AG20443 (cell line): ENCODE data around the gene GRM4.
A peak's percentile ranks its signal among the peaks of the same experiment; 100 is the strongest.
"Not testable (repeated sequence)": the region's sequence is repeated elsewhere in the genome, so short reads cannot be mapped to it uniquely, and the experiment has no call there.

Experiments
- DNase-seq: peaks from one replicate; pipeline ENCODE4 v3.0.0; 2012; ENCODE audit warnings: low spot score, mixed read lengths

Gene GRM4

DNA sequence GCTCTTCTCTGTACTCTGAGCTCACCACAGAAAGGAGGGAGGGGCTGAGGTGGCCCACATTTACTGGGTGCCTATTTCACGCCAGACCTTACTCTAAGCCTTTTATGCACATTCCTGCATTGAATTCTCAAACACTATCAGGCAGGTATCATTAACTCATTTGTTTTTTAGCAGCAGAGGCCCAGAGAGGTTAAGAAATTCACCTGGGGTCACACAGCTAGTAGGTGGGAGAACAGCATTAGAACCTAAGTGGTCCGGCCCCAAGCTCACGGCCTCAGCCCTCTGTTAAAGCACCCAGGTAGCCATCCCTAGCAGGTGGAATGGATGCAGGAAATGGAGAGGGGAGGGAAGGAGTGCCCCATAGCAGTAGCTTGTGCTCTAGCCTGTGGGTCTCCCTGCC, 84.5 kb downstream of the GRM4 start:
- DNase-seq: no peak

- no peak for DNase-seq
These were observed 86.0 kb downstream of the GRM4 start for GRCh38 chr6:34059914-34060313.

- DNase-seq: peak; percentile 69
These were observed 86.7 kb downstream of the GRM4 start for GRCh38 chr6:34059136-34059731.

GRCh38 chr6:34057790-34058189, 88.1 kb downstream of the GRM4 start:
- DNase-seq: no peak

- DNase-seq: no peak
These were observed 88.7 kb downstream of the GRM4 start for GRCh38 chr6:34057191-34057590.

GRCh38 chr6:34056305-34057108, 89.4 kb downstream of the GRM4 start:
- DNase-seq: peak; percentile 84

DNA sequence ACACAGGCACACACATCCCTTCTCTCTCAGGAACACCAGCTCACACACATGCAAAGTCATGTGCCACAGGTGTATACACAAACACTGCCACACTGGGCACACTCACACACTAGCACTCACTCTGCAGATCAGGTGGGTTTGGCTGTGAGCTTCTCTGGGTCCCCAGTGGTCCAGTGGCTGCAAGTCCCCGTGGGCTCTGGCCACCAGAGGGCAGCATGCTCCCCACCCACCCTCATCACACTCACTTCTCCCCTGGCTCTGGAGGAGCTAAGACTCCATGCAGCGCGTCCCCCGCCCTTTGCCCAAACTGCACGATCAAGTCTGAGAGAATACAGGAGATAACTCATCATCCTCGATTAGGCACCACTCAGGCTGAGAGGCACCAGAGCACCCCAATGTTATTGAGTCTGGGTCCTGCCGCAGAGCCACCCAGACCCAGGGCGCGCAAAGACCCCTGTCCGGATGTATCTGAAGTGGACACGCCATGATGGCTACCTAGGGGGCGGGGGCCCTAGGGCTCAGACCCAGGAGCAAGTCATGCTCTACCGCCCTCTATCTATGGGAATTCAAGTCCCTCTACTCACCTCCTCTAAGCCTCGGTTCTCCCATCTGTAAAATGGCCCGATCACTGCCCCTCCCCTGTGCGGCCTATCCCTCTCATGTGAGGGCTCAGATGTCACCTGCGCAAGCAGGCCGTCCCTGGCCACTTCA, 90.5 kb downstream of the GRM4 start:
- DNase-seq: peak; percentile 76

DNA sequence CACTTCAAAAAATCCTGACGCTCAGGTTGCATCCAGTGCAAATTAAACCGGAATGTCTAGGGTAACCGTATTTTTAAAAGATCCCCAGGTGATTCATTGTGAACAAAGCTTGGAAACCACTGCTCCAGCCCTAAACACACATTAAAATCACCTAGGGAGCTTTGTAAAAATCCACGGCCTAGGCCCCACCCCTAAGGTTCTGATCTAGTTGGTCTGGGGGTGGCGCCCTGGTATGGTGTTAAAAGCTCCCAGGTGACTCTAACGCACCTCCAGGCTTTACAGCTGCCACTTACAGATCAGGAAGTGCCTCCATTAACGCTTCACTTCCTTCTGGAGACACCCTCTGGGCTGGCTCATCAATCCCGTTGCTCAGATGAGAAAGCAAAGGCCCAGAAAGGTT, 92.2 kb downstream of the GRM4 start:
- no peak for DNase-seq

DNA sequence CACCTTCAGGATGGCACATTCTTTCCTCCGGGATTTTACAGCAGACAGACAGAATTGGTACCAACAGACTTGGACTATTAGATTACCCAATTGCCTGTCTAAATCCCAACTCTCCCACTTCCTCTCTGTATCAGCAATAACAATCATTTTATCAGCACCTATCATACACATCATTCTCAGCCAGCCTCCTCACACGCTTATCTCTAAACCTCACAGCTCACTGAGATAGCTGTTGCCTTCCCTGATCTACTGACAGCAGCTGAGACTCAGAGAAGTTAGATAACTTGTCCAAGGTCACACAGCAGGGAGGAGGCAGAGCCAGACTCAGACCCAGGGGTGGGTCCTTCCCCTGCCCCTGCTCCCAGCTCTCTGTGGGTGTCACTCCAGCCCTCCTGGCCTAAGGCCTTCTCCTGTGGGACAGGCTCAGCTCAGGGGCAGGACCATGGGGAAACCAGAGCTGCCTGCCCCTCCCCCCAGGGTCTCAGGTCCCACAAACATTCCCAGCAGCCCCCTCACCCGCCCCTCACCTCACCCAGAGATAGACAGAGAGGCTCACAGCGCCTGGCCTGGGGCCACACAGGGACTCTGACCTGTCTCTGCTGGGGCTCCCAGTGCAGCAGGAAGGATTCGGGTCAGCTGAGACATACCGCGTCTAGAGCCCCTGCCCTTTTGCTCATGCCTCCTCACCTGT, 92.8 kb downstream of the GRM4 start:
- no peak for DNase-seq

DNA sequence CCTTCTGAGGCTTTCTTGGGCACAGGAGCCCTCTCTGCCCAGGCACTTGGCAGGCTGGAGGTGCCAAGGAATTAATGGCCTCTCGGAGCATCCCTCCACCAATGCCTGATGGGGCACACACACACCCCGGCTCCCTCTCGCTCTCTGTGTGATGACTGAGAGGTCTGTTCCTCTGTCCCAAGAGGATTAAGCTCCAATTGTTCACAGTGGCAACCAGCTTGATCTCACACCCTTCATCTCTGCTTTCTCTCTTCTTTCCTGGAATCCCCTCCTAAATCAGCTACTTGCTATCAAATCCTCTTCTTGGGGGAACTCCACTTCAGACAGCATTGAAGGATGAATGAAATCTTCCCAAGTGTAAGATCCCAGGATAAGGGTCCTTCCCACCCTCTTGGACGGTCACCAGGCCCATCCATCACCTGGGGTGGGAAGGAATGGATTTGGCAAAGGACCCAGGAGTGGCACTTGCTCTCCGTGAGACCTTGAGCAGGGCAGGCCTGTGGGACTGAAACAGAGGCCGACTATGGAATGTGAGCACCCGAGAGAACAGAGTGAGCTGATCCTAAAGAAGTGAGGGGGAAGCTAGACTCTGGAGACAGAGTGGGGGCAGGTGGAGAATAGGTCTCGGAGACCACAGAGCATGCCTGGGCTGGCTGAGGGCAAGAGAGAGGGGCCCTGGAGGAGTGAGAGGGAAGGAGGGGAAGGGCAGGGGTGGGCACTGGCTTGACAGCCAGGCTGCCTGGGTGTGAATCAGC, 93.6 kb downstream of the GRM4 start:
- DNase-seq: no peak

GRCh38 chr6:34051331-34051919, 94.5 kb downstream of the GRM4 start:
- DNase-seq: no peak

GRCh38 chr6:34050691-34051090, 95.2 kb downstream of the GRM4 start:
- no peak for DNase-seq

- no peak for DNase-seq
These were observed 96.2 kb downstream of the GRM4 start for GRCh38 chr6:34049395-34050342.

GRCh38 chr6:34047913-34048867, 97.7 kb downstream of the GRM4 start:
- DNase-seq: no peak

GRCh38 chr6:34046617-34047016, 99.3 kb downstream of the GRM4 start:
- DNase-seq: no peak

- no peak for DNase-seq
These were observed 100.1 kb downstream of the GRM4 start for GRCh38 chr6:34045771-34046170.

DNA sequence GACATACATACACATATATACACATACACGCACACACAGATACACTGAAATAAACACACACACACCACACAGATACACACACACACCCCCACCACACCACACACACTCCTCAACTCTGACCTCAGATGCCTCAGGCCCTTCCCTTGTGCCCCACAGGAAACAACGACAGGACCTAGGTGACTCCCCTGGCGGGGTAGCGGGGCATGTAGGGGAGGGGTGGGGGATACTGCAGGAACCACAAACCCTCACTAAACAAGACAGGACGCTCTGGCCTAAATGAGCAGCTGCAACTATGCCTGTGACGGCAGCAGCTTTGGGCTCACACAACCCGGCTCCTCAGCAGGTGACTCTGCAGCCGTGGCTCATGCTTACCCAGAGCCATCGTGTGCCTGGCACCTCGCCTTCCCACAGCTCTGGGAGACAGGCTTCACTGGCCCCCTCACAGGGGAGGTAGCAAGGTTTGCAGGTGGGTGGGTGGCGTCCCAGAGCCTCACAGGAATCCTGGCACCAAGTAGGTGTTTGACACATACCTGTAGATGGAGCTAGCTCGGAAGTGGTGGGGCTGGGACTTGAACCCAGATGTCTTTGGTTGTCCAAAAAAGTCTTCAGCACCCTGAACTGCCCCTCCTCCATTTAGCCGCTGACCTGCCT, 100.8 kb downstream of the GRM4 start:
- DNase-seq: no peak

DNA sequence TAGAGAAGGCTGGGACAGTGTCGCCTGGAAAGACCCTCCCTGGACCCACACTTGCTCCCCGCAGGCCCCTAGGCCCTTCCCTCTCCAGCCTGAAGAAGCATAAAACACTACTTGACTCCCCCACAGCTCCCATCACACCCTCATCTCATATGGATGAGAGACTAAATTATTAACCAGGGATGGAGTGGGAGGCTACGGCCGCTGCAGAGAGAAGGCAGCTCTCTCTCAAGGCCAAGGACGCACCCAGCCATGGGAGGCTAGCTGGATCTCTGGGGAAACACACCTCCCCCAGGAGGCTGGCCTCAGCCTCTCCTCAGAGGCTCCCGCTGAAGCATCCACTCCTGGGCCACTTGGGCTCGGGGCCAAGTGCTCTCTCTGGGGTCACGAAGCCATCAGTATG, 102.5 kb downstream of the GRM4 start:
- DNase-seq: no peak

DNA sequence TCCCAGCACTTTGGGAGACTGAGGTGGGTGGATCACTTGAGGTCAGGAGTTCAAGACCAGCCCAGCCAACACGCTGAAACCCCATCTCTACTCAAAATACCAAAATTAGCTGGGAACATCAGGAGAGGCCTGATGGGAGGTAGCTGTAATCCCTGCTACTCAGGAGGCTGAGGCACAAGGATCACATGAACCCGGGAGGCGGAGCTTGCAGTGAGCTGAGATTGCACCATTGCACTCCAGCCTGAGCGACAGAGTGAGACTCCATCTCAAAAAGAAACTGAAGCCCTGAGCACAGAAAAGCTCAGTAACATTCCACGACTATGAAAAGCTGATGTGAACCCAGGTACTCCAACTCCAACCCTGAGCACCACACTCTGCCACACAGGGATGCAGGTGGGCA, 103.9 kb downstream of the GRM4 start:
- DNase-seq: not testable (repeated sequence)
